OCI-LY1 (cell line): Measurements from ENCODE around the gene SAT1.

Experiments used
- CTCF ChIP-seq: fragments of 200-600 bp; sonication (generic), shearing (Covaris generic); IDR thresholded peaks from 2 replicates; pipeline ENCODE4 v1.5.1; 2017; ENCODE audit warnings: mild to moderate bottlenecking, antibody characterized with exemption, low read length, moderate library complexity, mixed read lengths
- EZH2 ChIP-seq: fragments of 200-600 bp; sonication (generic), shearing (Covaris generic); IDR thresholded peaks from 2 replicates; pipeline ENCODE4 v1.8.0; 2017; ENCODE audit warnings: borderline replicate concordance, mixed run types, mild to moderate bottlenecking, antibody characterized with exemption, low read length, moderate library complexity, mixed read lengths

DNA sequence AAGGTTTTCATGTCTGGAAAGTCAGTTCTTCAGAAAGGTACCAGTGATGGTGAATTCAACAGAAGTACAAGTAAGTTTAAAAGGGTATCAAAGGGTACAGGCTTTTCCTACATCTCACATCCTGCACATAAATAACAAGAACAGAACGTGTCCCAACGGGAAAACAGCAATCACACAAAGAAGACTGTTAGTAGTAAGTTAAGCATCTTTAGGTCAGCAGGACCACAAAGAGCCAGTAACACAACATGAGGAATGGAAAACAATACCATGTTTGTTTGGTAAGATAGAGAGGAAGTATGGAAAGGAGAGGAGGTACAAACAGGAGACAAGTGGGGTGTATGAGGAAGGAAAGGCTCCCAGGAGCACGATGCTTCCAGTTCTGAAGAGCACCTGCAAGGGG is 43.2 kb downstream of the SAT1 start:
- TF ChIP-seq CTCF (no peak), EZH2 (no peak)
